Neural cell (in vitro differentiated cells): ENCODE measurements around the gene ADCY4. TPM values are rescaled to one million over a fixed set of nuclear protein-coding genes. Genes with fewer than 3 reads are reported as not detected.

Experiments
- H2AFZ ChIP-seq: fragments of 200-600, 300-800 bp; sonication (generic), shearing (Covaris generic); 2 replicates; pipeline ENCODE4 v1.6.0; 2014; ENCODE audit warnings: low read depth, mild to moderate bottlenecking, antibody characterized with exemption, low read length, moderate library complexity
- H3F3A ChIP-seq: fragments of 200-600 bp; shearing (Covaris generic); 2 replicates; pipeline ENCODE4 v1.6.1; 2016; ENCODE audit warnings: mild to moderate bottlenecking, moderate library complexity, mixed read lengths, antibody characterized with exemption, low read length; ENCODE audit not compliant: insufficient read depth, poor library complexity, severe bottlenecking
- H3K27ac ChIP-seq: fragments of 200-600, 300-800 bp; sonication (generic), shearing (Covaris generic); 2 replicates; pipeline ENCODE4 v1.5.1; 2014; ENCODE audit warnings: mild to moderate bottlenecking, low read length, moderate library complexity
- H3K27me3 ChIP-seq: fragments of 300-800, 200-600 bp; sonication (generic), shearing (Covaris generic); 2 replicates; pipeline ENCODE4 v1.6.0; 2014; ENCODE audit warnings: mild to moderate bottlenecking, low read depth, low read length, moderate library complexity; ENCODE audit not compliant: insufficient read depth
- H3K36me3 ChIP-seq: fragments of 300-800, 200-600 bp; sonication (generic), shearing (Covaris generic); 2 replicates; pipeline ENCODE4 v1.5.1; 2014; ENCODE audit warnings: mild to moderate bottlenecking, antibody characterized with exemption, low read length, moderate library complexity; ENCODE audit not compliant: insufficient read depth
- H3K4me2 ChIP-seq: fragments of 300-800, 200-600 bp; sonication (generic), shearing (Covaris generic); 2 replicates; pipeline ENCODE4 v1.6.0; 2014; ENCODE audit warnings: mild to moderate bottlenecking, low read length
- H3K4me3 ChIP-seq: fragments of 300-800, 200-600 bp; sonication (generic), shearing (Covaris generic); 2 replicates; pipeline ENCODE4 v1.5.1; 2014; ENCODE audit warnings: mild to moderate bottlenecking, low read length, moderate library complexity
- H3K79me2 ChIP-seq: fragments of 200-600 bp; shearing (Covaris generic); replicated peaks from 2 replicates; pipeline ENCODE4 v1.6.0; 2014; ENCODE audit warnings: mild to moderate bottlenecking, low read length, moderate library complexity; ENCODE audit not compliant: insufficient read depth
- H3K9ac ChIP-seq: fragments of 300-800, 200-600 bp; sonication (generic), shearing (Covaris generic); 2 replicates; pipeline ENCODE4 v1.6.1; 2016; ENCODE audit warnings: mild to moderate bottlenecking, low read length, mixed read lengths
- H3K9me2 ChIP-seq: fragments of 200-600 bp; shearing (Covaris generic); 2 replicates; pipeline ENCODE4 v1.6.1; 2016; ENCODE audit warnings: mild to moderate bottlenecking, low read length, mixed read lengths; ENCODE audit not compliant: insufficient read depth
- H3K9me3 ChIP-seq: fragments of 200-600, 300-800 bp; sonication (generic), shearing (Covaris generic); 2 replicates; pipeline ENCODE4 v1.6.1; 2016; ENCODE audit warnings: mild to moderate bottlenecking, mixed run types, low read length, moderate library complexity, mixed read lengths
- H4K20me1 ChIP-seq: fragments of 200-600 bp; shearing (Covaris generic); 2 replicates; pipeline ENCODE4 v1.6.1; 2016; ENCODE audit warnings: mild to moderate bottlenecking, mixed run types; ENCODE audit not compliant: insufficient read depth
- CTCF ChIP-seq: fragments of 450-650 bp; IDR thresholded peaks from 2 replicates; pipeline ENCODE4 v1.5.1; 2014; ENCODE audit warnings: antibody characterized with exemption, mild to moderate bottlenecking, moderate library complexity; ENCODE audit not compliant: poor library complexity, severe bottlenecking
- EP300 ChIP-seq: fragments of 450-650 bp; conservative IDR thresholded peaks from 2 replicates; pipeline ENCODE4 v1.6.1; 2014; ENCODE audit warnings: antibody characterized with exemption, mild to moderate bottlenecking, moderate library complexity; ENCODE audit not compliant: poor library complexity, severe bottlenecking
- EZH2 ChIP-seq: fragments of 200-600, 300-800 bp; shearing (Covaris generic), sonication (generic); IDR thresholded peaks from 2 replicates; pipeline ENCODE4 v1.6.1; 2014; ENCODE audit warnings: antibody characterized with exemption, low read length, borderline replicate concordance, mild to moderate bottlenecking; ENCODE audit not compliant: insufficient read depth, poor library complexity, severe bottlenecking
- MXI1 ChIP-seq: fragments of 450-650 bp; conservative IDR thresholded peaks from 2 replicates; pipeline ENCODE4 v1.6.1; 2014; ENCODE audit warnings: antibody characterized with exemption, mild to moderate bottlenecking; ENCODE audit not compliant: poor library complexity, severe bottlenecking
- POLR2AphosphoS5 ChIP-seq: IDR thresholded peaks from 2 replicates; pipeline ENCODE4 v1.6.1; 2012
- RAD21 ChIP-seq: fragments of 450-650 bp; conservative IDR thresholded peaks from 2 replicates; pipeline ENCODE4 v1.6.1; 2014; ENCODE audit warnings: antibody characterized with exemption, mild to moderate bottlenecking, moderate library complexity
- REST ChIP-seq: IDR thresholded peaks from 2 replicates; pipeline ENCODE4 v1.6.1; 2012; ENCODE audit warnings: borderline replicate concordance
- SMC3 ChIP-seq: fragments of 450-650 bp; conservative IDR thresholded peaks from 2 replicates; pipeline ENCODE4 v1.6.1; 2014; ENCODE audit warnings: antibody characterized with exemption, mild to moderate bottlenecking, moderate library complexity; ENCODE audit not compliant: poor library complexity
- TAF1 ChIP-seq: IDR thresholded peaks from 2 replicates; pipeline ENCODE4 v1.6.1; 2012; ENCODE audit warnings: low read depth
- polyA plus RNA-seq: library from polyadenylated mRNA; depleted of rRNA; stranded (reverse); fragments of >200 nt; gene quantifications from 2 replicates; pipeline ENCODE4 v1.2.3, GENCODE V29; 2014

Gene ADCY4
- polyA plus RNA-seq, 1 donor from 2014 or later: not detected

GRCh38 chr14:24347134-24347533, 12.3 kb upstream of the ADCY4 start:
- TF ChIP-seq TAF1 (no peak), REST (no peak), CTCF (no peak), EP300 (no peak), MXI1 (no peak), SMC3 (no peak), EZH2 (no peak), RAD21 (no peak), POLR2AphosphoS5 (no peak)
- H3K36me3 ChIP-seq: no peaks in the 10 kb centered on the region
- no peak overlapping the region for H3K4me3 ChIP-seq
- H3K27me3 ChIP-seq: no peaks in the 10 kb centered on the region
- no peak overlapping the region for H3K4me2 ChIP-seq
- H3K9ac ChIP-seq: no peak overlapping the region
- no peaks in the 10 kb centered on the region for H3K79me2 ChIP-seq
- H2AFZ ChIP-seq: no peak overlapping the region
- no peaks in the 10 kb centered on the region for H3F3A ChIP-seq
- H3K27ac ChIP-seq: no peak overlapping the region
- H3K9me2 ChIP-seq: no peaks in the 10 kb centered on the region
- H4K20me1 ChIP-seq: no peaks in the 10 kb centered on the region
- H3K9me3 ChIP-seq: no peaks in the 10 kb centered on the region

GRCh38 chr14:24343795-24344660, 9.2 kb upstream of the ADCY4 start:
- H2AFZ ChIP-seq: no peak overlapping the region
- no peaks in the 10 kb centered on the region for H4K20me1 ChIP-seq
- no peaks in the 10 kb centered on the region for H3K9me3 ChIP-seq
- H3K27me3 ChIP-seq: peaks cover 27% of the 10 kb centered on the region
- H3K4me2 ChIP-seq: no peak overlapping the region
- H3F3A ChIP-seq: no peaks in the 10 kb centered on the region
- H3K36me3 ChIP-seq: no peaks in the 10 kb centered on the region
- no peaks in the 10 kb centered on the region for H3K79me2 ChIP-seq
- H3K27ac ChIP-seq: no peak overlapping the region
- no peak overlapping the region for H3K9ac ChIP-seq
- TF ChIP-seq EP300: no peak
- H3K9me2 ChIP-seq: no peaks in the 10 kb centered on the region
- H3K4me3 ChIP-seq: no peak overlapping the region
